ENCODE results near the gene TOMM40L.

The TOMM40L gene

DNA sequence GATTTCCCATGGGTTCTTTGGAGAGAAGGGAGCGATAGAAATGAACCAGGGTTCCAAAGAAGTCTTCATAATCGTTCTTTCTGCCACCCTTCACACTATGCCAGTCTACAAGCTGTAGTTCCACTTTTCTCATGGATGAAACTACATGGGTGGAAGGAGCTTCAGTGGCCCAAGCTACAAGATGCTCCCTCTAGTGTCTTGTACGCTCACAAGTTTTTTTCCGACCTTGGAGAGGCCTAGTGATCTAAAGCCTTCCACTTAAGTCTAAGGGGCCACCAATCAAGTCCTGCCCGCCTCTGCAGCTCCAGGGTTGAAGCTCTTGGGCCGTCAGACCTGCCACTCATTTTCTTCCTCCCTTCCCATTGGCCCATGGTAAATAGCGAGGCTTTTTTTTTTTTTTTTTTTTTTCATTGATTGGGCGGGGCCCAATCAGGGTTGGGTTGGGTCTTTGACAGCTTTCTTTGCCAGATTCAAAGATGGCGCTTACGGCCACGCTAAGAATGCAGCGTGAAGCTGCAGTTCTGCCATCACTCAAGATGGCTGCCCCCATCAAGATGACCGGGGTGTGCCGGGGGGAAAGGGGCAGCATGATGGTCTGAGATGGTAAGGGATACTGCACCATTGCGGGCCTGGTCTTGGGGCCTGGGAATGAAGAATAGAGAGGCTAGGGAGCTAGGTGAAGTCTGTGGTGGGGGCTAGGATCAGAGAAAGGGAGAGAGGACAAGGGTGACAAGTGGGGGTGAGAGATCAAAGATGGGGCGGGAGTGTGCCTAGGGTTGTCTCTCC lies at the start of gene TOMM40L:
TOMM40L (plus strand) TSS at position 527 of the 786 bp plus-strand sequence. CDS start 430 bp downstream, outside the sequence.
- peak; percentile 100 for DNase-seq

DNA sequence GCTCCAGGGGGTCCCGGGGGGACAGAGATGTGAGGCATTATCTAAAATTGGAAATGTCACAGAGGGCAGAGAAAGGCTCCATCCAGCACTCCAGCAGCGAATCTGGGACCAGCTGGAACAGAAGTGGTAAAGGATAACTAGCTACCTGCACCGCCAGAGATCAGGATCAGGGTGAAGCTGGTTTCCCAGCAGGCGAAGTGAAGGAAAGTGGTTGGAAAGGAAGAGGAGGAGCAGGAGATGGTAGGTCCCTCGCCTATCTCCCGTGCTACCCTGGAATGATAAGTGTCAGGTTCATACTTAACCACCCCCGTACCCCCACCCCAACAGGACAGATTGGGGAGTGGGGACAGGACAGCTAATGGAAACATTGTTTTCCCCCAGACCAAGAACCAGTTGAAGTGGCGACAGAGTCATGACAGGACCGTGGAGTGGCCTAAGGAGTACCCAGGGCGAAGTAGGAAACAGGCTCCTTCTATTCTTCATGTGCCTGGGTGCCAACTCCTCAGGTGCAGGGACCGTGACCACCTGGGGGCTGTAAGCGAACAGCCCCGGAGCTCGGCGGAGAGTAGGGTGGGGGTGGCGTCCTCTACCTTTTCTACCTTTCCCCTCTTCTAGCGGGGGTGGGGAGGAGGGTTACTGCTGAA lies 49.3 kb upstream of the TOMM40L start:
- DNase-seq, result no peak

DNA sequence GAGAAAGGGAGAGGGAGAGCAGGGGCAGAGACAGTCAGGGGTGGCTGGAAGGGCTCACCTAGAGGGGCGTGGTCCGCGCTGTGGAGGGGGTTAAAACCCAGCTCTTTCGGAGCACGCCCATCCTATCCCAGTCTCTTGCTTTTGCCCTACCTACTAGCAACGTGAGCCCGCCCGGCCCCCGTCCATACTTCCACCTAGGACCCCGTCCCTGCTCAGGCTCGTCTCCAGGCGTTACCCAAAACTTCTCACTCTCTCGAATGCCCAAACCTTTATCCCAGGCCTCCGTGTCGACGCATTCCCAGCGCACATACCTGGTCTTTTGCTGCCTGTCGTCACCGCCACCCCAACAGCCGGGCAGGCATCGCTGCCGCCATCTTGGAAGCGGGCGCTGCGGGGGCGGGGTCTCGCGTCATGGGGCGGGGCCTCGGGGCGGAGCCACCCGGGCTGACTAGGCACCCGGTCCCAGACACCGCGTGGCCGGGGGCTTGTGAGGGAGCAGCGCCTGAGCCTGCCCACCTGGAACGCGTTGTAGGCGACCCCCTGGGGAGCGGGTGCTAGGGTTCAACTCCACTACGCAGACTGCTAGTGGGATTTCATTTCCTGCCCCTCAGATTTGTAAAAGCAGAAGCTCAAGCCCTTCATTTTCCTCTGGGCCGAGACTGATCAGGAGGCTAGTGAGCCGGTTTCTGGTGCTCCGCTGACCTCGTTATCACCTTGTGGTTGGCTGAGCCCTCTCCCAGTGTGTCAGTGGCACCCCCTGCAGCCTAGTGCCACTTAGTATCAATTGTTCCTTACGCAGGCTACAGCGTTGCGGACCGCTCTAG lies 48.5 kb upstream of the TOMM40L start, which contains the start of gene B4GALT3:
B4GALT3 (minus strand) TSS at position 396 of the 824 bp plus-strand sequence. CDS start 1,447 bp downstream, outside the sequence.
- DNase-seq, result peak; percentile 79

DNA sequence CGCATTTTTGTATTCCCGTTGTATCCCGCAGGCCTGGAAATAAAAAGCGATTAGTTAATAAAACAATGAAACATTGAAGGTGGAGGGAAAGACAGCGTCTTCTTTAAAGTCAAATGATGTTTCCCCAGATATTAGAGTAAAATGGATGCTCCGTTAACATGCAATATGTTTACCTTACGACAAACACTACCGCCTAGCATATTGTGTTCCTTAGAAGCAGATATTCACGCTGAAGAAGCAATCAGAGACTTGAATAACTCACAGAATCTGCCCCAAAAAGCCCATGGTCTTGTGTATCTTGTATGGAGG lies 48.0 kb upstream of the TOMM40L start:
- no peak for DNase-seq

DNA sequence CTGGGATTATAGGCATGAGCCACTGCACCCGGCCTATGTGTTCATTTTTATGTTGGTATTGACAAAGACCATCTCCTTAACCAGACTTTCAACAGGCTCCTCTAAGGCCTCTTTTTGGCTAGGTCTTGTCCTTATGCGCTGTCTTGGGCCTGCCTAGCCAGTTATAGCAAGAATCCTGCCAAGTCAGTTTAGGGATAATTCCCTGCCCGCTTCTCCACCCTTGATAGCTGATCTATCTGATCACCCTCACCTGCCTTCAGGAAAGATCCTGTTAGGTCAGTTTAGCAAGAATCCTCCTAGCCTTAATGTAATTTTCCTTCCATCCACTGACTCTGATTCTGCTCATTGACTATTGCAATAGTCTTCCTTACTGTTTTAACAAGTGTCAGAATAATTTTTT lies 46.2 kb upstream of the TOMM40L start:
- no peak for DNase-seq

DNA sequence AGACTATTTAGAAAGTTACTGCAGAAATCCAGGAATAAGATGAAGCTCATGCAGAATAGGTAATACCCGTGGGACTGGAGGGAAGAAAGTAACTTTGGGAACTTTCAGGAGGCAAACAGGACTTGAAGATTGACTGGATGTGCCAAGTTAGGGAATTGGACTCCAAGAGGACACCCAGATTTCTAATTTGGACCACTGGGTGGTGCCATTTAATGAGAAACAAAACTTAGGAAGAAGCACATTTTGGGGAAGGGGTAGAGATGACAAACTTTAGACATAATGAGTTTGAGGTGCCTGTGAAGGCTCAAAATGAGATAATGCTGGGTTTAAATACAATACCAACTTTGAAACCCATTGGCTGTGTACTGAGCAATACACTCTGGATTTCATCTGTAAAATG lies 45.2 kb upstream of the TOMM40L start:
- peak; percentile 18 for DNase-seq

DNA sequence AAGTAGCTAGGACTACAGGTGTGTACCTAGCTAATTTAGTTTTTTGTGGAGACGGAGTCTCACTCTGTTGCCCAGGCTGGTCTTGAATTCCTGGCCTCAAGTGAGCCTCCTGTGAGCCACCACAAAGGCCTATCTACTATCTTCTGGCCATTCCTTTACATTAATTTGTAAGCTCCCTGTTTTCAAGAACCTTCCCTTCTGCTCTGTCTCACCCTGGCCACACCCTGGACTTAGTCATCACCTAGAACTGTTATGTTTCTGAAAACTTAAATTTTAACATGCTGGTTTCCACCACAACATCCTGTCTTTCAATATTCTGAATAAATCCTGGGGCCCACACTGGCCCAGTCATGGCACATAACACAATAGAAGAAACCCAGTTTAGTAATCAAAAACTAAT lies 43.6 kb upstream of the TOMM40L start:
- DNase-seq, result peak; percentile 70

DNA sequence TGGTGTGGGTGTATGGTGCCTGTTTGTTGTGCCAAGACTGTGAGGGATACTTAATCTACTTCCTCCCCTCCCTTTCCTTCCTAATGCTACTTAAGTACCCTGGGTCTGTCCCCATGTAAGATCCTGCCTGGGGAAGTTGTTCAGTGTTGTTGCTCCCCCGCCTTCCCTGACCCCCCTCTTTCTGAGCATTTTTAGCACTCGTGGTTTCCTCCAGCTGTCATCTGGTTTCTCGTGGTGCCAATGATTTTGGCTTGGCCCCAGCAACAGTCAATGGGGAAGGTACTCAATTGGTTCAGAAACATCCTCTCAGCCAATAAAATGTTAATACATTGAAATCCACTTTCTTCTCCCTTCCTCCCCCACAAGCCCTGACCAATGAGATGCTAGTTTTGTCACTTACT lies 40.6 kb upstream of the TOMM40L start:
- DNase-seq, result peak; percentile 70

DNA sequence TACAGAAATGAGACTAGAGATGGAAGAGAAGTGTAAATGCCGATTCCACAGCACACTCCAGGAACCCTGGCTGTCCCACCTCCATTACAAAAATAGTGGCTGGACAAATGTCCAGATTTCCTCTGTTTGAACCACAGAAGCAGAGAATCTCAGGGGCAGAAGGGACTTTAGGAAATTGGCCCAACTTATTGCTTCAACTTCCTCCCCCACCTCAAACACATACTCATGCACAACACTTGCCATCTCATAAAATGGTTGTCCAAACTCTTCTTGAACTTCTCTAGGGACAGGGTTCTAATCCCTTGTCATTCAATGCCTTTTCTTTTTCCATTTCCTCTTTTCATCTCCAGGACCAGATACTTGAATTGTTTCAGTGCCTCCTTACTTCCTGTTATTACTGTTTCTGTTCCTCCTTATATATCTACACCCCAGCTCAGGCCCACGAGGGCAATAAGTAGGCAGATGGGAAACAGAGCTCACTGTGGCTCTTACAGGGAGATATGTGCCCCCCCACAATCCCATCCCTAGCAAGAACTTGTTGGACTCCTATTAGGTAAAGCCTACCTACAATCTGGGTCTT lies 40.0 kb upstream of the TOMM40L start:
- DNase-seq, result no peak

DNA sequence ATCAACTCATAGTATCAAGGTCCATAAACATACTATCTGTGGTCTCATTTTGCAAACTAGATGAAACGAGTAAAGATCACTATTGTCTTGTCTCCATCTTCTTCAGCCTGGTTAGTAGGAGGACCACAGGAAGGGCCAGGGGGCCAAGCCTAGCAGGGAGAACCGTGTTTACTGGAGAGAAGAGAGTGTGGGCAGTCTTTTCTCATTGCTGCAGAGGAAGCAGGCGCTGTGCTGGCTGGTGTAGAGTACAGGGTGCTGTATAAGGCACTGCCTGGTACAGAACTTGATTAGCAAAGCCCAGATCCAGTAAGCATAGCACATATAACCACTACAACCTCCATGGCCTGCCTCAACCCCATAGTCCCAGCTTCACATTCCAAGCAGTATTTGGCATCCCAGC lies 38.5 kb upstream of the TOMM40L start:
- no peak for DNase-seq

DNA sequence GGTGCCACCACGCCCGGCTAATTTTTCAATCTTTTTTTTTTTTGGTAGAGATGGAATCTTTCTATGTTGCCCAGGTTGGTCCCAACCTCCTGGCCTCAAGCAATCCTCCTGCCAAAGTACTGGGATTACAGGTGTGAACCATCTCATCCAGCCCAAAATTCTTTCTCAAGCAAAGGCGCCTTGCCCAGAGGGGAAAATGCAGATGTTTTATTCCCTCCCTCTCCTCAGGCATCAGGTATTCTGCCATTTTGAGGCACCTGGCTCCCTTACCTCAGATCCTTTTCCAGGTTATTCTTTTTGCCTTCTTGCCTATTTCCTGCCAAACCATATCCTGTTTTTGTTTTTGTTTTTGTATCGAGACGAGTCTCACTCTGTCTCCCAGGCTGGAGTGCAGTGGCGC lies 37.5 kb upstream of the TOMM40L start:
- DNase-seq, result no peak

DNA sequence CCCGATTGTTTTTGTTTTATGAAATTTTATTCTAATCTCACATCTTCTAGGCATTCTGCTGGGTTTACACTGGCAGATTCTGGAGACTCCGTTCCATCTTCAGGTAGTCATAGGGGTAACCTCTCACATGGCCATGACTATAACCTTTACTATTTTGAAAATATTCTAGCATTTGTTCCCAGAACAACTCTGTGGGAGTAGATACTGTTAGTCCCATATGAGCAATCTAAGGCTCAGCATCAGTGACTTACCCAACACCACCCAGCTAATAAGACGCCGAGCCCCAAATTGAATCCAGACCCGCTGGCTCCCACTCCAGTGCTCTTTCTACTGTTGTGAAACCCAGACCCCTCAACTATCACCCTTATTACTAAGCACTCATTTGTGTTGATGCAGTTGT lies 36.8 kb upstream of the TOMM40L start:
- no peak for DNase-seq

DNA sequence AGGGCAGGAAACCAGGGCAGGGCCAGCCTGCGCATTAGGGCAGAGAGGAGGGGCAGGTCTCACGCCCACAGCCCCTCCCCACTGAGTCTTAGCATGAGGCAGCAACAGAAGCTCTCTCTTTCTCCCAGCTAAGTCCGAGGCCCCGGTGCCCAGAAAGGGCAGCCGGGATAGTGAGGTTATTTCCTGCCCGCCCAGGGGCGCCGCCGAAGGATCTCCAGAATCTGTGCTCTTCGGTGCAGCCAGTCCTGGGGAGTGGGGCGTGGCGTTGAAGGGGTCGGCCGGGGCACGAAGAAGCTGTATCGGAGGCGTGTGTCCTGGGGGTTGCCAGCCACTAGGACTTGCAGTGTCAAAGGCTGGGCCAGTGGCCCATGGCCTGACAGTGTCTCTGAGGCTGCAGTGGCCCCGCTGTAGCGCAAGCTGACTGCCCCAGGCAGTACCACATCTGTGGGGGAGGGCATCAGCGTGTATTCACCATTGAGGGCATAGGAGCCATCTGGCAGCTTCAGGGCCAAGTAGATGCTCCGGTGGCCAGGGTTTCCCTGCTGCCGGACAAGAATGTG lies 34.8 kb upstream of the TOMM40L start:
- no peak for DNase-seq

DNA sequence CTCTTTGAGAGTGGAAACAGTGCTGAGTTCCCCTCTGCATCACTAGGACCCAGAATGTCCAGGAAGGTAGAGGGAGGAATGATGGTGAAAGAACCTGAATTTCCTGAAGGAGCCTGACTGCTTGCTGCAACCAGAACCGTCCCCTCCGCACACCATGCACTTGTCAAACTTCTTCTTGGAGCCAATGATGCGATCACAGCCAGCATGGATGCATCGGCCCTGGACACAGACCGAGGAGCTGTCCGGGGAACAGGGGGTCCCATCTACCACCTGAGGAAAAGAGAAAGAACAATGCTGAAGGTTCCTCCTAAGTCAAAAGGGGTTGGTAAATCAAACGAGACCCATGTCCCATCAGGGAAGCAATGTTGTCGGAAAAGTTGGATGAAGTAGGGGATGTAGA lies 33.9 kb upstream of the TOMM40L start:
- DNase-seq, result no peak

DNA sequence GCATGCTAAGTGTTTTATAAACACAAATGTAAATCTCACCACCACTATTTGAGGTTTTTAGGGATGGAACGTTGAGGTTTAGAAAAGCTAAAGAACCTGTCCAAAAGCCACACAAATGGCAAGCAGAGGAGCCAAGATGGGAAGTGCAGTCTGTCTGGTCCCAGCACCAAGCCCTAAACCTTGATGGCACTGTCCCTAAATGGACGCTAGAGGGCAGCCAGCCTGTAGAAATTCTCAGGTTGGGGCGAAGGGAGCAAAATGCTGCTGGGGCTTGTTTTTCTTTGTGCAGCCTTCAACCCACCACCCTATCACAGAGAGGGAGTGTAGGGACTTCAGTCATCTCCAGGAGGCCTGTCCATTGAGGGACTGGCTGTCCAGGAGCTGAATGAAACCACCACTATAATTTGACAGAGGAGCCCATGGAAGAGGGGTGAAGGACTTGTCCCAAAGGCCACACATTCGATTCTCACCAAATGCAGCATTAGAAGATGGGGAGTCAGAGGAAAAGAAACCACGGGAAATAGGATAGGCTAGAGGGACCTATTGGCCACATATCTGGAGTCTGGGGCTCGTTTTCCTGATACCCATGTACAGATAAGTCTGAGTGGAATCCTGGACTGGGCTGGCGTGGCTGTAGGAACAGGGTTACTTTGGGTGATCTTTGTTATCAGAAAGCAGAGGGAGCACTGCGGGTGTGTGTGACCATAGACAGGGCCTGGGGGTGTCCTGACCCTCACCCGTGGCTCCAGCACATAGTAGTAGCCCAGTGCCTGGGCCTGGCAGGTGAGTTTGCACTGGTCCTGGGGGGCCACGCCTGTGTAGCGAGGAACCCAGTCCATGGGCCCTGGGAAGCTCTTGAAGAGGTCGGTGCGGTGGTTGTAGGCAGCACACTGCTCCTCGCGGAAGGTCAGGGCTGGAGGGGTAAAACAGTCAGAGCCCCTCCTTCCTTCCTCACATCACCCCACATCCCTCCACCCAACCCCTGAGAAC lies 33.1 kb upstream of the TOMM40L start:
- peak; percentile 67 for DNase-seq

DNA sequence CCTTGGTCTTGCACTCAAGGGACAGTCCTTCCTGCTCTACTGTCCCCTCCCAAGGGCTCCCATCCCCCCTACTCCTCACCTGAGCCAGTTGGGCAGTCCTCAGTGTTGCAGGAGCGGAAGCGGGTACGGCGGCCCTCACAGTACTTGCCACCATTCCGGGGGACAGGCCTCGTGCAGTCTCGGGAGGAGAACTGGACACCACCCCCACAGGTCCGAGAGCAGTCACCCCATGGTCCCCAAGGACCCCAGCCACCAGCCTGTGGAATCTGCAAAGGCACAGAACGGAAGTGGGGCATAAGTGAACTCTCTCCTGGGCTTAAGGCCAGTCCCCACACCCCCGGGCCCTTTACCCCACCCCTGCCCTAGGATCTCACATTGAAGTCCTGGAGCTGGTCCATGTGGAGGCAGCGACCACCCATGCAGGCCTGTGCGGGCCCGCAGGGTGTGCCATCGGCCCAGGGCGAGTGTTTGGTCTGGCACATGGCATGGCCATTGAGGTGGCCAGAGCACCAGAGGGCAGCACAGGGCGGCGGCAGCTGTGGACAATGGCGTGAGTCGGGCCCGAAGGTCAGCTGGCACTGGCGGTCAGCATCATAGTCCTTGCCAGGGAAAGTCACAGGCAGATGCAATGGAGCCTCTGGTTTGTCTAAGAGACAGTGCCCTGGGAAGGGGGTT lies 32.2 kb upstream of the TOMM40L start:
- DNase-seq, result no peak

DNA sequence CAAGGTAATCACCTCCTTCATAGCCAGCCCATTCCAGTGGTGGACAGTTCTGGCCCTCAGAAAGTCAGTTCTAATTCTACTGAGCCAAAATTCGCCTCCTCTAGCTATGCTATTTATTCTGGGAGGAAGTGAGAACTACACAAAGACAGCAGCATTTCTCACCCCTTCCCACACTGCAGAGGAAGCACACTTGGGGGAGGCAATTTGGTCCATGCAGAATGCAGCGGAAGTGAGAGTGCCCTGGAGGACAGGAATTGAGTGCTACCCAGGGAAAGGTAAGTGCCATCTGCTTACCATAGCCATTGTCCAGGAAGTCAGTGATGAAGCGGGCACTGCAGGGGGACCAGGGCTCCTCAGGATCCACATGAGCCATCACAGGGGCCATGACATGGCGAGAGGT lies 30.7 kb upstream of the TOMM40L start:
- DNase-seq, result no peak

DNA sequence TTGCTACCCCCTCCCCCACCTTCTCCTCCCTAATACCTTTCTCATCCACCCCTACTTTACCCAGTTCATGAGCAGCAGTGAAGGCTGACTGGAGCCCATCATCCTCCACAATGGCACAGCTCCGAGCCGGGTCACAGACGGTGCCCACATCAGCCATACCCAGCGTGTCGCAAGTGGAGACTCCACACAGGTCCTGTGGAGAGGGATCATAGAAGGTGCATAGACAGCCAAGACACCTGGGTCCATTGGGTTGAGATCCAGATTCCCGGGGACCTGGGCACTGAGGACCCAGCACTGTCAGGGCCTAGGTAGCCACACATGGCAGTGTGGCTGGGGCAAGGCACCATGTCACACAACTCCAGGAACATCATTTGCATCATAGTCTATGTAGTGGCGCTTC lies 29.7 kb upstream of the TOMM40L start:
- no peak for DNase-seq

DNA sequence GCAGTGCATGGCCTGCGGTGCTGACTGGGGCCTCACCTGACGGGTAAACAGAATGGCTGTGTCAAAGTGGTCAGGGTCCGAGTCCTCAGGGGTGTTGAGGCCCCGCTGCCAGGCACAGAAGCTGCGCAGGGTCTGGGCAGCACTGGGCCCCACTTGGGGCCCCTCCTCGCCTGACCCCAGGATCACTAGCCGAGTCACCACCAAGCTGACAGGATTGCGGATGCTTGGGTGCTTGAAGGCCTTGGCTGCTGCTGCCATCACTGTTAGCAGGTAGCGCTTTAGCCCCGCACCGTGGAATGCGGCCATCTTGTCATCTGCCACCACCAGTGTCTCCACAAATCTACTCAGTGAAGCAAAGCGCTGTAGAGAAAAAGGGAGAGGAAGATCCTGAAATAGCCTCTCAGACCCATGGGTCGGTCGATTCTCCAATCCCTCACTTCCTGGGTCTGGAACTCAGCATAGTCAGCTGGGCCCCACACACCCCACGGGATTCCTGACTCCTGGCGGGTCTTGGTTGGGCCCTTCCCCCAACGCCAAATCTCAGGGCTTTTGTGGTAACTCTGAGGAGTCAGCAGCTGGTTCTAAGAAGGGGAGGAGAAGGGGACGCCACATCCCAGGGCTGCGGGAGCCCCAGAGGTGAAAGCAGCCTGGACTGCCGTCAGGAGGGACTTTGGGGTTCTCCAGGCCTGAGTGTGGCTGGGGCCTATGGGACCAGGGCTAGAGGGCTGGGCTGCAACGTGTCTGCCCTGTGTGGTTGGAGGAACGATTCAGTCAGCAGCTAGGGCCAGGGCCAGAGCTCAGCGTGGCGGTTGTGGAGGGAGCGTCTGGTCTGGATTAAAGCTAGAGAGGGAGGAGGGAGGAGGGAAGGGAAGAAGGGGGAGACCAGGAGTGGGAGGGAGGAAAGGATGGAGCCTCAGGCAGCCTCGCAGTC lies 29.1 kb upstream of the TOMM40L start:
- peak; percentile 92 for DNase-seq
